Measurements from ENCODE around the gene PCSK4. TPM values are rescaled to one million over a fixed set of nuclear protein-coding genes. Genes with fewer than 3 reads are reported as not detected.
A peak's percentile ranks its signal among the peaks of the same experiment; 100 is the strongest.

The PCSK4 gene
- polyA plus RNA-seq, 1 of the 3 experiments (the other 2 are of a cell fraction) = 6.6 TPM

- ChIA-PET CTCF (no interaction called here), POLR2A (no interaction called here)
- no peak overlapping the region for H2AFZ ChIP-seq (ENCODE audit: low read depth)
- H3K9ac ChIP-seq = no peak overlapping the region
- H3F3A ChIP-seq (replicated peaks; ENCODE audit: insufficient read depth) = peaks cover 4% of the 10 kb centered on the region
- no peak overlapping the region for H3K4me2 ChIP-seq
- H3K27me3 ChIP-seq (ENCODE audit: insufficient read depth) = no peaks in the 10 kb centered on the region
- H3K9me2 ChIP-seq = no peaks in the 10 kb centered on the region
- DNase-seq = no peak
- no peaks in the 10 kb centered on the region for H4K20me1 ChIP-seq (ENCODE audit: insufficient read depth)
- no peak overlapping the region for H3K27ac ChIP-seq (ENCODE audit: low read depth in 2 of 2, low read length in 1 of 2)
- whole genome bisulfite sequencing (ENCODE audit: low lambda C conversion rate) = 92% methylated on average over 22 of the region's 23 CpGs
- H3K4me3 ChIP-seq (ENCODE audit: low read depth in 2 of 2, low read length in 1 of 2) = no peak overlapping the region
- H3K79me2 ChIP-seq (ENCODE audit: insufficient read depth) = peaks cover under 1% of the 10 kb centered on the region; the same call in 1 of the 2 replicates
- TF ChIP-seq GATA2 (CRISPR knock-in tag; IDR thresholded peaks at IDR 0.05) (no peak), FOXJ3 (CRISPR knock-in tag; IDR thresholded peaks at IDR 0.05) (no peak), ELF1 (IDR thresholded peaks at IDR 0.05) (no peak), CHD2 (IDR thresholded peaks at IDR 0.05; ENCODE audit: low read length, partially characterized antibody) (no peak), USF1 (IDR thresholded peaks at IDR 0.05; ENCODE audit: borderline replicate concordance, low read depth) (no peak), RFX5 (IDR thresholded peaks at IDR 0.05; ENCODE audit: low read length) (no peak), RAD21 (IDR thresholded peaks at IDR 0.05; ENCODE audit: low read length) (no peak), EP300 (IDR thresholded peaks at IDR 0.05; ENCODE audit: borderline replicate concordance in 1 of 2, low read depth in 1 of 2, low read length in 1 of 2) (no peak), POLR2AphosphoS5 (IDR thresholded peaks at IDR 0.05; ENCODE audit: low read depth, low read length) (no peak), TEAD4 (IDR thresholded peaks at IDR 0.05; ENCODE audit: borderline replicate concordance, insufficient read depth) (no peak), EZH2phosphoT487 (IDR thresholded peaks at IDR 0.05; ENCODE audit: borderline replicate concordance, low read depth) (no peak), MEF2A (IDR thresholded peaks at IDR 0.05; ENCODE audit: borderline replicate concordance, low read depth) (no peak)
- H3K4me1 ChIP-seq (ENCODE audit: control insufficient read depth in 1 of 2, insufficient read depth in 2 of 2, low read depth in 1 of 2, low read length in 1 of 2) = no peaks in the 10 kb centered on the region
- no peaks in the 10 kb centered on the region for H3K9me3 ChIP-seq
- H3K36me3 ChIP-seq (replicated peaks in 1 of 2; ENCODE audit: control insufficient read depth in 1 of 2, insufficient read depth in 2 of 2, low read length in 1 of 2) = no peaks in the 10 kb centered on the region
These were observed 6.1 kb downstream of the PCSK4 start for GRCh38 chr19:1483979-1484428.

GRCh38 chr19:1483131-1483978 is 6.8 kb downstream of the PCSK4 start:
- Histone ChIP-seq H3K4me2 (no peak overlapping the region), H4K20me1 (ENCODE audit: insufficient read depth) (no peaks in the 10 kb centered on the region), H3K79me2 (ENCODE audit: insufficient read depth) (peaks cover 7% of the 10 kb centered on the region), H3K27ac (ENCODE audit: low read depth in 2 of 2, low read length in 1 of 2) (no peak overlapping the region), H3K9me3 (no peaks in the 10 kb centered on the region), H3K9me2 (no peaks in the 10 kb centered on the region), H3K4me1 (ENCODE audit: control insufficient read depth in 1 of 2, insufficient read depth in 2 of 2, low read depth in 1 of 2, low read length in 1 of 2) (no peaks in the 10 kb centered on the region), H3F3A (replicated peaks; ENCODE audit: insufficient read depth) (peaks cover 4% of the 10 kb centered on the region), H3K36me3 (replicated peaks in 1 of 2; ENCODE audit: control insufficient read depth in 1 of 2, insufficient read depth in 2 of 2, low read length in 1 of 2) (no peaks in the 10 kb centered on the region), H3K4me3 (ENCODE audit: low read depth in 2 of 2, low read length in 1 of 2) (no peak overlapping the region), H2AFZ (ENCODE audit: low read depth) (no peak overlapping the region), H3K9ac (no peak overlapping the region), H3K27me3 (ENCODE audit: insufficient read depth) (no peaks in the 10 kb centered on the region)
- peak; percentile 37 for DNase-seq
- 96% methylated on average over 34 of the region's 77 CpGs for WGBS (ENCODE audit: low lambda C conversion rate)
- ChIA-PET POLR2A (no interaction called here), CTCF (no interaction called here)
- TF ChIP-seq GATA2 (CRISPR knock-in tag; IDR thresholded peaks at IDR 0.05) (no peak), MAX (IDR thresholded peaks at IDR 0.05; ENCODE audit: low read depth) (no peak), RCOR1 (IDR thresholded peaks at IDR 0.05; ENCODE audit: low read length) (no peak), ZBTB33 (IDR thresholded peaks at IDR 0.05; ENCODE audit: borderline replicate concordance, low read depth) (no peak), RXRA (IDR thresholded peaks at IDR 0.05; ENCODE audit: borderline replicate concordance, low read depth) (no peak), GABPA (IDR thresholded peaks at IDR 0.05; ENCODE audit: low read depth) (no peak), PBX3 (IDR thresholded peaks at IDR 0.05) (no peak), POLR2AphosphoS5 (IDR thresholded peaks at IDR 0.05; ENCODE audit: low read depth, low read length) (no peak), FOXM1 (IDR thresholded peaks at IDR 0.05; ENCODE audit: low read depth) (no peak), IRF3 (IDR thresholded peaks at IDR 0.05; ENCODE audit: low read depth, low read length) (no peak)

Measured in SK-N-SH (cell line).